Bone marrow (tissue), 2 donors: ENCODE data around the gene METRN.
"Not testable (repeated sequence)": the region's sequence is repeated elsewhere in the genome, so short reads cannot be mapped to it uniquely, and the experiment has no call there.

ENCODE experiments used
- DNase-seq, 2 donors: peaks; one replicate each; lab custom pipeline; 2025; lab: John Stamatoyannopoulos, UW

METRN gene

DNA sequence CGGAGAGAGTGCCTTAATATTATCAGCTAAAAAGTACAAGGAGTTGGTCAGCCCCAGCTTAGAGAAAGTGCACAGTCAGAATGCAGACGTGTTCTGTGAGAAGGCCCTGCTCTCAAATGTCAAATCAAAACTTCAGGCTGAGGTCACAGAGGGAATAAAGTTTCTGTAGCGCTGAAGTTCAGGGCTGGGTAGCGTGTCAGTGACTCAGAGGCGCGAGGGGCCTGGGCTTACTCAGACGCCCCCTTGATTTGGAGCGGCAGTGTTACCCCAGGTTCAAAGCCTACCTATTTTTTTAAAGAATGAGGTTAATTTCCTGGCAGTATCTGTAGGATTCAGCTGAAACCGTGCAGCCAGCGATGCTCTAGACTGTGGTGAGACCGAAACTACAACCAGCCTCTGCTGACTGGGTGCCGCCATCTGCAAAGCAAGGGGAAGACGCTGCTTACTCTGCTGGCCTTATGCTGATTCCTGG is 21.1 kb downstream of the METRN start:
- no peak for DNase-seq

DNA sequence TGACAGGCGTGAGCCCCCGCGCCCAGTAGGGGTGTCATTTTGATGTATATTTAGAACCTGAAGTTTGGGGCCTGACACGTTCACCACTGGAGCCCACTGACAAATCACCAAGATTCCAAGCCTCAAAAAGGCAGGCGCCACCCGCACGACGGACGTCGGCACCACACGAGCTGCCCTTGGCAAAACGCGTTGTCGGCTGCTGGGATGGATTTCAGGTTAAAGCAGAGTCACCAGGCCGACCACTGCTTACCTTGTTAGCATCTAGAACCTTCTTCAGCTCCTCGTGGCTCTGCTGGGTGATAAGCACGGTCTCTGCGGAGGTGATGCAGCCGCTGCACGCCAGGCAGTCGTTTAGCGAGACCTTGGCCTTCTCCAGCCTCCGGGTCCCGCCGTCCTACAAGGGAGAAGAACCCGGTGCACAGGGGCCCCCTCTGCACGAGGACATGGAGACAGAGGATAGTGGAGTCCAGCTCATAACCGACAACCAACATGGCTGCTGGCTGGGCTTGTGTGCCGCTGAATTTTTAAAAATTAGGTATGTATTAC is 22.1 kb downstream of the METRN start:
- no peak for DNase-seq

DNA sequence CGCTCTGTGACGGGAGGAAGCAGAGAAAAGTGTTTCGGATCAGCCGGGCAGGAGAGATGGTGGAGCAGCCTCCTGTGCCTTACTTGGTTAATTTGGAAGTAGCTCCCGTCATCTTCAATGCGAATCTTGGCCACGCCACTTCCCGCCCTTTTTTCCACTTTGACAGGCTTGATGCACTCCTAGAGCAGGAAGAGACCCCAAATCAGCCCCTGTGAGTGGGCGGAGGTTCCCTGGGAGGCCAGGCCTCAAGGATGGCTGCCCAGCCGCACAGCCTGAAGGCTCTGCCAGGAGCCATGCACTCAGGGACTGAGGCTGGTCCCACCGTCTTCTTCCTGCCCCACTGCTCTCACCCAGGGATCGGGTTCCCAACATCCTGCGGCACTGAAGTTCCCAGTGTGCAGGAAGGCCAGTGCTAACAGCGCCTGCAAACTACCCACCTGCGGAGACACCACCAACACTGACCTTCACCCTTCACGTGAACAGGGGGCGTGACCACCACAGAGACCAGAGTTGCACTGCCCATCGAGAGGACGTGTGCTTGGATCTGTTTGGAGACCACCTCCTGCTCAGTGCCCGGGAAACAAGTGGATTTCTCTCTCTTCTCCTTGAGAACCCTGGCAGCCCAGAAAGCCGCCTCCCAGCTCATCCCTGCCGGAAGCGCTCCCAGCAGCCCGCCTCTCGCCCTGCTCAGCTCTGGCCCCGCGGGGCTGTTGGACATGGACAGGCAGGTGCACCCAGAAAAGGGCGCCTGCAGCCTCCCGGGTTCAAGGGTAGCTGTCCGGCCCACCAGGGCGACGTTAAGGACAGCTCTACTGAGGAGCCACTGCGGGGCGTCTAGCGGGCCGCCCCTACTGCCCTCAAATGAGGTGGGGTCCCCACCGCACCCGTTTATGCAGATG is 24.9 kb downstream of the METRN start:
- DNase-seq, result no peak

DNA sequence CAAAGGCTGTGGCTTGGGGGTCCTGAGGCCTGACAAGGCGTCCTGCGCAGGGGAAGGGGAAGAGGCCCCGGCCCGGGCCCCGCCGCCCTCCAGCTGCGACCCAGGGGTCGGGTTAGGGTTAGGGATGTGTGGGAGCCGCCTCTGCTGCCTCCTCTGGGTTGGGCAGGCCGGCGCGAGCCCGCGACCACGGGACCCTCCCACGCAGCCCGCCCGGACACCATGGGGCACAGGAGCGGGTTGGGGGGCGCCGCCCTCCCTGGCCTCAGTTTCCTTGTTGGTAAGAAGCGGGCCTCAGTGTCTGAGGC is 25.5 kb downstream of the METRN start:
- no peak for DNase-seq

DNA sequence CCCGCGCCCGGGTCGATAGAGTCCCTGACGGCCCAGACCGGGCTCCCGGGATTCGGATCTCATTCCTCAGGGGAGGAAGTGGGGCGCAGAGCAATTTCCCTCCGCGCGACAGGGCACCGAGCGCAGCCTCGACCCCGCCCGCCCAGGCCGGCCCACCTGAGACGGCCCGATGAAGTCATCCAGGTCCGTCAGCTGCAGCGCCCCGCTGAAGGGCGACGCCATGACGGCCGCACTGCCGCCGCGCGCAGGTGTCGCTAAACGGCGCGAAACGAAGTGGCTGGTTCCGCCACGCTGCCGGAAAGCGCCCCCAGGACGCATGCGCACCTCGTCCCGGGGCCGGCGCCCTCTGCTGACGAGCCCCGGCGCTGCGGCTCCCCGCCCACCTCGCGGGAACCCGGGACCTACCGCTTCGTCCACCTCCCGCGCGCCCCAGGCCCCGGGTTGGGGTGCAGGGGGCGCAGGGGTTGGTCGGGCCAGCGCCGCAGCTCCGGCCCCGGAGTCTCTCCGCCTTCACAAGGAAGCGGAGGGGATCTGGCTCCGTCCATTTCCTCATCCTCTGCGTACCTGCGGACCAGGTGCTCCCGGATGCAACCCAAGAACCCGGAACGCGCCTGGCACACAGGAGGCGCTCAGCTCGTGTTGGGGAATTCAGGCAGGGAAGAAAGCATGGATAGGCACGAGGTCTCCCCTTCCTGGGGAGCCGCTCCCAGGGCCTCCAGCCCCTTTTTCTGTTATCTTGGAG is 26.0 kb downstream of the METRN start, which contains the start of gene CIAO3:
Gene CIAO3 (minus strand): TSS at position 234 of the 742 bp plus-strand sequence. CDS start 12 bp downstream, at position 222.
- peak; percentile 52 to 85 for DNase-seq

DNA sequence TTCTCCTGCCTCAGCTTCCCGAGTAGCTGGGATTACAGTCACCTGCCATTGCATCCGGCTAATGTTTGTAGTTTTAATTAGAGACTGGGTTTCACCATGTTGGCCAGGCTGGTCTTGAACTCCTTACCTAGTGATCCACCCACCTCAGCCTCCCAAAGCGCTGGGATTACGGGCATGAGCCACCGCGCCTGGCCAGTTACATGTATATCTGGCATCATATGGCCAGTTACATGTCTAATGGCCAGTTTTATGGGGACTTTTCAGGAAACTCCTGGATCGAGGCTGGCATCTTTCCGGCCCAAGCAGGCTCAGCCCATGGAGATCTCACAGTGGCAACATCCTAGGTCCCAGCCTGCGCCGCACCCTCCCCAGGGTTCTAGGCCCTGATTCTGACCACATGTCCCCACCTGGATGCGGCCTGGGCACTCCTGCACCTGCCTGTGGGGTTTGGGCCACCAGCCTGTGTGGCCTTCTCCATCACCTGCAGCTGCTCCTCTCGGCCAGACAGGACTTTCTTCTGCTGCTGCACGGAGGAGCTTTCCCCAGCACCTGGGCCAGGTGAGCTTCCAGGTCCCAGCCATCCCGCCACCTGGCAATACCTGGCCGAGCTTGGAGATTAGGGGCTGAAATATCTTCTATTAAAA is 27.2 kb downstream of the METRN start:
- no peak for DNase-seq

DNA sequence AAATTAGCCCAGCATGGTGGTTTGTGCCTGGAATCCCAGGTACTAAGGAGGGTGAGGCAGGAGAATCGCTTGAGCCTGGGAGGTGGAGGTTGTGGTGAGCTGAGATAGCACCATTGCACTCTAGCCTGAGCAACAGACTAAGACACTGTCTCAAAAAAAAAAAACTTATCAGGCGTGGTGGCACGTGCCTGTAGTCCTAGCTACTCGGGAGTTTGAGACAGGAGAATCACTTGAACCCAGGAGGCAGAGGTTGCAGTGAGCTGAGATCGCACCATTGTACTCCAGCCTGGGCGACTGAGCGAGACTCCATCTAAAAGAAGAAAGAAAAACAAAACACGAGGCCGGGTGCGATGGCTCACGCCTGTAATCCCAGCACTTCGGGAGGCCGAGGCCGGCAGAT is 28.0 kb downstream of the METRN start:
- not testable (repeated sequence) for DNase-seq

DNA sequence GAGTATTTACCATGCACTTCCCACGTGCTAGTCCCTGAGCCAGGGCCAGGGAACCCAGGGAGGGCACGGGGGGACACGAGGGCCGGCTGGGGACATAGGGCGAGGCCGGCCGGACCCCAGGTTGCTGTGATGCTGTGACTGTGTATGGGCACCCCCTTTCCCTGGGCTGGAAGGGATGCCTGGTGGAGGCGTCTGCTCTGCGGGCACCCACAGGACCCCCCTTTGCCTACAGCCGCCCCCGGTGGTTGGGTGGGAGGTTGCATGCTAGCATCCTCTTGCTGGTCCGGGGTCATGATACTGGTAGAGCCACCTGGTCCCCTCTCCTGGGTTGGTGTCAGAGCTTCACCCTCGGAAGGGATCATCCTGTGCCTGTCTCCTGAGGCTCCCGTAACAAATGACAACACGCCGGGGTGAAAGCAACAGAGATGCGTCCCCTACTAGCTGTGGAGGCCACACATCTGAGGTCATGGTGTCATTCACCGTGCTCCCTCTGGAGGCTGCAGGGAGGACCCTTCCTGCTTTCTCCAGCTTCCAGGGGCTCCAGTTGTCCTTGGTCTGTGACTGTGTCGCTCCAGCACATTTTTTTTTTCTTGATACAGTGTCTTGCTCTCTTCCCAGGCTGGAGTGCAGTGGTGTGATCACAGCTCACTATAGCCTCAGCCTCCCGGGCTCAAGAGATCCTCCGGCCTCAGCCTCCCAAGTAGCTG is 29.0 kb downstream of the METRN start:
- DNase-seq, result no peak

DNA sequence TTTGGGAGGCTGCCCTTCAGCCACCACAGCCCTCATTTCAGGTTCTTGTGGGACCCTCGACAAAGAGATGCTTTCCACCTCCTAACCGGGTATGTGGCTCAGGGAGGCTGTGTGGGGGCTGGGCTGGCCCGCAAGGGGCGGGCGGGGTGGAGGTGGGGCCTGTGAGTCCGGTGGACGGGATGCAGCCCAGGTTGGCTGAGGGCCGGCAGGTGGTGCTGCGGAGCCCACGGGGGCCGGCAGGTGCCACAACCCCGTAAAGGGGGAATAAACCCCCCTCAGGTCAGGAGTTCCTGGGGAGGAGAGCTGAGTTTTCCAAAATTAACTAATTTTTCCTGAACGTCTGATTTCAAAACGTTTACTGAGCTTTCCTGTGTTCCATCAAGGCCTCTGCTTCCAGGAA is 30.8 kb downstream of the METRN start:
- no peak for DNase-seq

DNA sequence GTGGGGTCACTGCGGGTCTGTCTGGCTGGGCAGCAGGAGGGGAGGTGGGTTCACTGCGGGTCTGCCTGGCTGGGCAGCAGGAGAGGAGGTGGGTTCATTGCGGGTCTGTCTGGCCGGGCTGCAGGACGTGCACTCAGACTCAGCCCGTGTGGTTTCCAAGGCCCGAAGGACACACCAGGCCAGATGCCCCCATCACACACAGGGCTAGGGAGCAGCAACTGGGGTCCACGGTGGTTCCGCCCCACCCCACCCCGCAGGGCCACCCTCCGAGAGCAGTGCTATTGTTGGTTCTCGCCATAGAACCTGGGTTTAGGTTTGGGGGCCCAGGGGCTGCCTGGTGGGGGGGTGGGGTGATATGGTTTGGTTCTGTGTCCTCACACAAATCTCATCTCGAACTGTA is 31.7 kb downstream of the METRN start:
- DNase-seq, result no peak

DNA sequence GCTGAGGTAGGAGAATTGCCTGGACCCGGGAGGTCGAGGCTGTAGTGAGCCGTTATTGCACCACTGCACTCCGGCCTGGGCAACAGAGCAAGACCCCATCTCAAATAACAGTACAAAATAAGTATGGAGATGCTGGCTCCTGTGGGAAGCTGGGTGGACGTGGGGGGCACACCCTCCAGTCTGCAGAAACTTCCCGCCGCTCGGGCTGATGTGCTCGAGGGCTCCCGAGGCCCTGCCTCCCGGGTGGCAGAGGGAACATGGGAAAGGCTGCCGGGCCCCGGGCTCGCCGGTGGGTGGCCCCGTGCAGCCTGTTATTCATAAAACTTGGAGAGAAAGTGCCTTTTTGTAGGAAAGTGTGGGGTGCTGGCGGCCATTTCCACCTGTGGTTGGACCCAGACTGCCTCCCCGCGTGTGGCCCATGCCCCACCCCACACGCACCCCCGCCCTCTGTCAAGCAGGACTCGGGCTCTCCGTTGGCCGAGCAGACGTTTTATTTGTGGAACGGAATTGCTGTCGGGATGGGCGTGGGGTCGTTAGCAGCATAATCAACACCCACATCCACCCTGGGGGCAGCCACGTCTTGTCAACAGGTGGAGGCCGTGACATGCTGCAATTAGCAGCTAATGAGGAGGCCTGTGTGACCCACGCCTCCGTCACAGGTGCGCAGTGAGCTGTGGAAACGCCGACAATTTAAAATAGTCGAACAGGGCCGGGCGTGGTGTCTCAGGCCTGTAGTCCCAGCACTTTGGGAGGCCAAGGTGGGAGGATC is 33.2 kb downstream of the METRN start:
- DNase-seq, result no peak

DNA sequence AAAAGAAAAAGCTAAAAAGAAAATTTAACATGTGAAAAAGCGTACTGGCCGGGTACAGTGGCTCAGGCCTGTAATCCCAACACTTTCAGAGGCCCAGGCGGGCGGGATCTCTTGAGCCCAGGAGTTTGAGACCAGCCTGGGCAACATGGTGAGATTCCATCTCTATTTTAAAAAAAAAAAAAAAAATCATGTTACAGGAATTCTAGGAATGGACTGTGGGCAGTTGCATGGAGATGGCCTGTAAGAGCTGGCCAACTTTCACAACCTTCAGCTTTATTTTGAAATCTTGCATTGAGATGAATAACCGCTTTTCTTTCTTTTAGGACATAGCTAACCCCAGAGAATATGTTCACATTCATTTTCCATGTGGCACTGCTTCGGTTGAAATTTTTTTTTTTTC is 34.1 kb downstream of the METRN start:
- no peak for DNase-seq

DNA sequence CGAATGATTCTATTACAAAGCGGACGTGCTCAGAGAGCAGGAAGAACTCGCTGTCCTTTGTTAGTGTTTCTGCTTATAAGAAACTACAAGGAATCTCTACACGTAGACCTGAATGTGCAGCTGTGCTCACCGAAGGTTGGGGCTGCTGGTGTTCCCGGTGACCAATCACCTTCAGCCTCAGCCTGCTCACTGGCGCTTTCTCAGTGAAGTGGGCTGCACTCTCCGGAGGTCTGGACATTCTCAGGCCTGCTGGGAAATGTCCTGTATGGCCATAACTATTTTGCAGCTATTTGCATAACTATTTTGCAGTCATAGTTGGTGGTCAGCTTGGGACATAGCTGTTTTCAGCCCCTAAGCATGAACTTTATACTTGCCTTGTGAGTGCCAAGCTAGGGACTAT is 35.6 kb downstream of the METRN start:
- no peak for DNase-seq

DNA sequence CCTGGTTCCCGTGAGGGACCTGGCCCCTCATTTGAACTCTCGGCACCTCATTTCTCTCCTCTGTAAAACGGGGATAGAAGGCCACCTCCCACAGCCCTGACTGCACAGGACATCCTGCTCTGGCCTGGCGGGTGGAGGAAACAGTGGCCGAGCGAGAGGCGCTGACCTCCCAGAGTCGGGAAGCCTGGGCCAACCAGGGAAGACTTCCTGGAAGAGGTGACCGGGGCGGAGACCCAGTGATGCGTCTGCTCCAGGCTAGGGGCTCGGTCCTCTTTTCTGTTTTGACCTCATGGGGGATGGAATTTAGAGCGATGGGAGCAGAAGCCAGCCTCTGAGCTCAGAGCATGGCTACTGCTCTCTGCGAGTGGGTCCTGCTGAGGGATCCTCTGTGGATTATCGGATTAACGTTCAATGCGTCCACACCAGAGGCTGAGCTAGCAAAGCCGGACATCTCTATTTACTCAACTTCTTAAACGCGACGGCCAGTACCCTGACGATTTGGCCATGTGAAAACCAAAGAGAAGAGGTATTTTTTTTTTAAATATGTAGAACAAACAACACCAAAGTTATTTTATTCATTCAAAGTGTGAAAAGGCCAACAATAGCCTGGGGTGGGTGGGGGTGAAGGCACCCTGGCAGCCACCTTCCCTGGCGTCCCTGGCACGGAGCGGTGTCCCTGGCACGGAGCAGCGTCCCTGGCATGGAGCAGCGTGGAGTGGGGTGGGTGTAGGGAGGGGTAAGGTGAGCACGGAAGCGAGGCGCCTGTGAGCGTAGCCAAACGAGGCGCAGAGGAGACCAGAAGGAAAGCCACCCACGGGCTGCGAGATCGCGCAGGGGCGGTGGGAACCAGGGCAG is 36.5 kb downstream of the METRN start:
- no peak for DNase-seq

DNA sequence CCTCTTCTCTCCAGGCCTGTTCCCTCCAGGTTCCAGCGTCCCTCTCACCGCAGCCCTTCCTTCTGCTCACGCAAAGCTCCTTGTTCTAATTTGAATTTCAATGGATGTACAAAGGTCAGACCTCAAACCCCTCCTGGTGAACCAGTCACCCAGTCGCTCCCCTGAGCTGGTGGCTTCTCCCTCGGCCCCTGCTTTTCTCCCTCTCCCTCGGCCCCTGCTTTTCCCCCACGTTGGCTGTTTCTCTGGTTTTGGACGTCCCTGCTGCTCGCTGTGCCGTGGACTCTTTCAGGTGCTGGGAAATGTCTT is 37.0 kb downstream of the METRN start:
- DNase-seq, result no peak

DNA sequence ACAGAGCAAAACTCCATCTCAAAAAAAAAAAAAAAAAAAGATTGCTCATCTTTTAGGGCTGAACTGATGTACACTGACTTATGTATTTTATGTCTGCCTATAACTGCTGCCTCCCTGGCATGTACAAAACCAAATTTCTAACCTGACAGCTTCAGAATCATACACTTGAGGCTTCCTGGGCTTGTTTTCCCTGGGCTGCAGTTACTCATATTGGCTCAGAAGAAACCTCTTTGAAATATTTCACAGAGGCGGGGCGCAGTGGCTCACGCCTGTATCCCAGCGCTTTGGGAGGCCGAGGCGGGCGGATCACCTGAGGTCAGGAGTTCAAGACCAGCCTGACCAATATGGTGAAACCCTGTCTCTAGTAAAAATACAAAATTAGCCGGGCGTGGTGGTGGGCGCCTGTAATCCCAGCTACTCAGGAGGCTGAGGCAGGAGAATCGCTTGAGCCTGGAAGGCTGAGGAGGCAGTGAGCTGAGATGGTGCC is 39.2 kb downstream of the METRN start:
- DNase-seq, result not testable (repeated sequence)

DNA sequence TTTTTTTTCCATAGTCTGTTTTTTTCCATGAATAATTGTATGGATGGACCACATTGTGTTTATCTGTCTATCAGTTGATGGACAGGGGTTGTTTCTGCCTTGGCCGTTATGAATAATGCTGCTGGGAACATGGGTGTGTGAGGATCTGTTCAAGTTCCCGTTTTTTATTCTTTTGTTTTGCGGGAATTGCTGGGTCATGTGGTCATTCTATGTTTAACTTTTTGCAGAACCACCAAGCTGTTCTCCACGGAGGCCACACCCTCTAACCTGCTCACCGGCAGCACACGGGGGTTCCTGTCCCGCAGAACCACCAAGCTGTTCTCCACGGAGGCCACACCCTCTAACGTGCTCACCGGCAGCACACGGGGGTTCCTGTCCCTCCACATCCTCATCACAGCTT is 39.7 kb downstream of the METRN start:
- DNase-seq, result no peak

DNA sequence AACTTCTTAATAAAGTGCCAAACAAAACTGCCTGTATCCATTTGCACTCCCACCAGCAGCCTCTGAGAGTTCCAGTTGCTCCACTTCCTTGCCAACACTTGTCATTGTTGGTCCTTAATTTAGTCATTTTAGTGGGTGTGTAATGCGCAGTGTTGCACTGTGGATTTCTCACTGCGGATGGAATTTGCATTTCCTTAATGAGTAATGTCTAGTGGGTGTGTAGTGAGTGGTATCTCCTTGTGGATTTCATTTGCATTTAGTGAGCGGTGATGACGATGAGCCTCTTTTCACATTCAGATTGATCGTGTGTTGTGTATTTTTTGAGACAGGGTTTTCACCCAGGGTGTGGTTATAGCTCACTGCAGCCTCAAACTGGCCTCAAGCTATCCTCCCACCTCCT is 41.5 kb downstream of the METRN start:
- no peak for DNase-seq

DNA sequence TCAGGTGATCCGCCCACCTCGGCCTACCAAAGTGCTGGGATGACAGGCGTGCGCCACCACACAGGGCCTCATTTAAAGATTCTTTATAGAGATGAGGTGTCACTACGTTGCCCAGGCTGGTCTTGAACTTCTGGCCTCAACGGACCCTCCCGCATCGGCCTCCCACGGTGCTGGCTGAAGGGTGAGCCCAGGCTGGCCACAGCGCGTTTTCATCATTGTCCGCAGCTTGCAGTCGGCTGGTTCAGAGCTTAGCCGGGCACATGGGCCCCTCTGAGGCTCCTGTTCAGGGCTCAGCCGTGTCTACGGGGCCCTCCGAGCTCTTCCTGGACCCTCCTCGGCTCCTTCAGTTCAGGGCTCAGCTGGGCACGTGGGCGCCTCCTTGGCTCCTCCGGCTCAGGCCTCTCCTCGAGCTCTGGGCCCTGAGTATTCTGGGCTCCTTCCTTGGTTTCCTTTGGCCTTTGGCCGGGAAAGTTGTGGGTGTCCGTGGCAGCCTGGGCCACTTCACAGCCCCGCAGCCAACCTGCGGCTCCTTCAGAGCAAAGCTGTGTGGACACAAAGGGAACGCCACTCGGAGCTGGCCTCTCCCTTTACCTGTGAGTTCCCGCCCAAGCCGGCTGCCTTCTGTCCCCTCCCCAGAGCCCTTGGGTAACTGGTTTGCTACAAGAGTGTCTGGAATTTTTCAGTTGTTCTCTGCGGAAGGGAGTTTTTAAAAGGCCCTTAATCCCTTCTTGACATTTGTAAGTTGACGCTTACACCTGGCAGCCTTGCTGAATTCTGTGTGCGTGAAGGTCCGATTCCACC is 44.4 kb downstream of the METRN start:
- DNase-seq, result no peak
